GM19324 (cell line): ENCODE data around the gene RIPK3.
A peak's percentile ranks its signal among the peaks of the same experiment; 100 is the strongest.
"Not testable (repeated sequence)": the region's sequence is repeated elsewhere in the genome, so short reads cannot be mapped to it uniquely, and the experiment has no call there.

Source experiments
- ATAC-seq: cut with Tn5 transposase; IDR thresholded peaks from one replicate; pipeline ENCODE4 v1.9.1; 2021; ENCODE audit warnings: mild to moderate bottlenecking, moderate library complexity; ENCODE audit not compliant: unreplicated experiment, low FRiP score

RIPK3 gene

DNA sequence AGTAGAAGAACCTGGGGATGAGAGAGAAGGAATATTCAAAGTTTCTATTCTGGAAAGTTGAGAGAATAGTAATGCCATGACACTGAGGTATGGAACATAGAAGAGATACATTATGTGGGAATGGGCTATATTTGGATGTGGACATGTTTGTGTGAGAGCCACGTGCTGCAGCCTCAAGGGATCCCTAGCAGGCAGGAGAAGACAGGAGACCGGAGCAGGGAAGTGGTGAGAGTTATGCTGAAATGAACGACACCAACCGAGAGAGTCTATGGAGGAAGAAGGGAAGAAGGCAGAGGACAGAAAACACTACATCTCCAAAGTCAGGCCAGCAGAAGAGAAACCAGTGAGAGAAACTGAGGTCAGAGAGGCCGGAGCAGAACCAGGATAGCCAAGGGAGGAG, 10.0 kb upstream of the RIPK3 start:
- no peak for ATAC-seq

GRCh38 chr14:24348186-24348585, 8.4 kb upstream of the RIPK3 start:
- no peak for ATAC-seq

DNA sequence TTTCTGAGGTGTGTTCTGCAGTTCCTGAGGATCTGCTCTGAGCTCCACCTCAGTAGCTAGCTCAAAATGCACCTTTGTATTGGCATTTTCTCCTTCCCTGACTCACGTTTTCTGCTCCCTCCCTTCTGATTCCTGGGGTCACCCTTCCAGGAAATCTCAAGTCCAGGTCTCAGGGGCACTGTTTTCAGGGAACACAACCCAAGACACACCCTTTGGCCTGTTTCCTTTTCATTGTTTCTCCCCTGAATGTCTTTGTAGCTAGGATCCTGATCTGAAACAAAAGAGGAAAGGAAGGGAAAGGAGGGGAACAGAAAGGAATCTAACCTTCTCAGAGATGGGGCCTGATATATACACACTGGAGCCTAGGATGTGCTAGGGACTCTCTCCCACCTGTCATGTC, 7.3 kb upstream of the RIPK3 start:
- no peak for ATAC-seq

DNA sequence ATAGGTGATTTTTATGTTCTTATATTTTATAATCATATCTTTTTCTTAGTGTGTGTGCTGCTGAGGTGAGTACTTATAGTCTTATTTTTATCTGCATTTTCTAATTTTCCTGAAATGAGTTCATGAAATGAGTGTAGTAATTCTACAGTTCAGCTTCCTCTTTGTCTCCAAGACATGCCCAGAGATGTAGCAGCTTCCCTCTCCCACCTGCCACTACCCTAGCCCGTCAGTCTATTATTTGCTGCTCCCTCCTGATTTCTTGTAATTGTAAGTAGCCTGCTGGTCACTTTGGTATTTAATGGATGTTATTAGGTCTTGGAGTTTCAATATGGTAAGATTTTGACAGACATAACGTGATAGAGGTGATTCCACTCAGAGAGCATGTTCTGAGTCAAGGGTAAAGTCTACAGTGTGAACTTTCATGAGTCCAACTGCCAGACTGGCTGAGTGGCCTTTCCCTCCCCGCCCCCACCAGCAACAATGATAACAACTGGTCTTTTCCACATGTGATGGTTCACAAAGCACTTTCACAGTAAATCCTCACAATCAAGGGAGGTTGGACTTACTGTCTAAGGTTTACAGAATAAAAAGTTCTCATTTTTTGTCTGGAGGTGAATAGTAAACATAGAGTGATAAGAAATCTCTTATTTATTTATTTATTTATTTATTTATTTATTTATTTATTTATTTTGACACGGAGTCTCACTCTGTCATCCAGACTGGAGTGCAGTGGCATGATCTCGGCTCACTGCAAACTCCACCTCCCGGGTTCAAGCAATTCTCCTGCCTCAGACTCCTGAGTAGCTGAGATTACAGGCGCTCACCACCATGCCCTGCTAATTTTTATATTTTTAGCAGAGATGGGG, 4.2 kb upstream of the RIPK3 start:
- ATAC-seq = no peak

DNA sequence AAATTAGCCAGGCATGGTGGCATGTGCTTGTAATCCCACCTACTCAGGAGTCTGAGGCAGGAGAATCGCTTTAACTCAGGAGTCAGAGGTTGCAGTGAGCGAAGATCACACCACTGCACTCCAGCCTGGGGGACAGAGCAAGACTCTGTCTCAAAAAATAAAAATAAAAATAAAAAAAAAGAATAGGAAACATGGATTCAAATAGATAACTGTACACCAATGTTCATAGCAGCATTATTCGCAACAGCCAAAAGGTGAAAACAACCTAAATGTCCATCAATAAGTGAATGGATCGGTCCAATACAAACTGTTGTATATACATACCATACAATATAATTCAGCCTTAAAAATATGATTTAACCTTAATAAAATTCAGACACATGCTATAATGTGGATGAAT, 3.1 kb upstream of the RIPK3 start:
- no peak for ATAC-seq

DNA sequence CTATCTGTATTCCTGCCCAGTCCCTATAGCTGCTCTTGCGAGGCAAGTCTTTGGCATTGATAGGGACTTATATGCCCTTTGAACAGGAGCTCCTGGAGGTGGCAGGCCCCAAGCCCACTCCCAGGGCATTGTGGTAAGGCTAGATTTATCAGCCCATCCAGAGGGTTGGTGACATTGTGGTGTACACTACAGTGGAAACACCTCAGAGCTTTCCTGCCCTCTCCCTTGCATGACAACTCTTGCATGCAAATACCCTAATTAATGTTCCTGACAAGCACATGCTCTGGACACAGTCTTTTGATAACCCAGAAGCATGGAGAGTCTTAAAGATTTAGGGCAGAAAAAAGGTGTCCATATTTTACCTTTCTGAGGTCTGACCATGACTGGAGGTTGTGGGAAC, 815 bp upstream of the RIPK3 start:
- no peak for ATAC-seq

GRCh38 chr14:24338843-24339242, 948 bp downstream of the RIPK3 start:
- no peak for ATAC-seq

DNA sequence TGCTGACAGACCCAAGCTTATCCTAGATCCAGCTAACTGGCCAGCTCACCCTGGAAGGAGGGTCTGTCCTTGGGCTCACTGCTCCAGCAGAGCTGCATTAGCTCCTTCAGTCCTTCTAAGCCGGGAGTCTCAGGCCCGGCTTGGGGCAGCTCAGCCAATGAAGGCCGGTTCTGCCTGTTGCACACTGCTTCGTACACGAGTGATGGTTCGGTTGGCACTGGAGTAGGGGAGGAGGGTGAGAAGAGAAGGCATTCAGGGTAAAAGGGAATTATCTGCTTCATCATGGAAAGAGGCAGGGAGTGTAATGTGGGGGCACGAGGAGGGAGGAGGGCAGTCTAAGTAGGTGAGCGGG, 2.0 kb downstream of the RIPK3 start:
- ATAC-seq = no peak

DNA sequence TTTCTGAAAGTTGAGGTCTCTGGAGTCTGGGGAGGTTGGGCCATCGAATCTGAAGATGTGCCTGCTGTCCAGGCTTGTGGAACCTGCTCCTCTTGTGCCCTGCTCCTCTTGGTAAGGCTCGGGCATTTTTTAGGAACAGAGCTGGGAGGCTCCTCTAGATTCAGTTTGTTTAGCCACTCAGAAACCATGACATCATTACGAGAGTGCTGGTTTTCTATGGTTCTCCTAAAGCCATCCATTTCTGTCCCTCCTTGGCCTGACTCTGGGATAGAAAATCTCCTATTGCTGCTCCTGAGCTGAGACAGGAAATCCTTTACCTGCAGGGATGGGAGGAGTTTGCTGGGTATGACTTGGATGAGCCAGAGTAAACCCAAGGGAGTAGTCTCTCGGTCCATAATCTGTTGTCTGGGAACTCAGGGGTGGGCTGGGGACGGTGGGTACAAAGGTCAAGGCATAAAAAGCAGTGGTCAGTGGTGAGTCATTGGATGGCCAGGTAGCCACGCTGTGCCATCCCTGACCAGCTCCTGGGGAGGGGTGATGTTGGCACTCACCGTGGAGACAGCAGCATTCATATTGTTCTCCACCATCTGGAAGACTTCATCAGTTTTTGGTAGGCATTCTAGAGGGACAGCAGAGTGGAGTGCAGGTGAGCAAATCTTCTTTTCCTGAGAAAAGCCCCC, 2.5 kb downstream of the RIPK3 start:
- no peak for ATAC-seq

GRCh38 chr14:24335461-24336171, 4.2 kb downstream of the RIPK3 start:
- ATAC-seq = no peak

DNA sequence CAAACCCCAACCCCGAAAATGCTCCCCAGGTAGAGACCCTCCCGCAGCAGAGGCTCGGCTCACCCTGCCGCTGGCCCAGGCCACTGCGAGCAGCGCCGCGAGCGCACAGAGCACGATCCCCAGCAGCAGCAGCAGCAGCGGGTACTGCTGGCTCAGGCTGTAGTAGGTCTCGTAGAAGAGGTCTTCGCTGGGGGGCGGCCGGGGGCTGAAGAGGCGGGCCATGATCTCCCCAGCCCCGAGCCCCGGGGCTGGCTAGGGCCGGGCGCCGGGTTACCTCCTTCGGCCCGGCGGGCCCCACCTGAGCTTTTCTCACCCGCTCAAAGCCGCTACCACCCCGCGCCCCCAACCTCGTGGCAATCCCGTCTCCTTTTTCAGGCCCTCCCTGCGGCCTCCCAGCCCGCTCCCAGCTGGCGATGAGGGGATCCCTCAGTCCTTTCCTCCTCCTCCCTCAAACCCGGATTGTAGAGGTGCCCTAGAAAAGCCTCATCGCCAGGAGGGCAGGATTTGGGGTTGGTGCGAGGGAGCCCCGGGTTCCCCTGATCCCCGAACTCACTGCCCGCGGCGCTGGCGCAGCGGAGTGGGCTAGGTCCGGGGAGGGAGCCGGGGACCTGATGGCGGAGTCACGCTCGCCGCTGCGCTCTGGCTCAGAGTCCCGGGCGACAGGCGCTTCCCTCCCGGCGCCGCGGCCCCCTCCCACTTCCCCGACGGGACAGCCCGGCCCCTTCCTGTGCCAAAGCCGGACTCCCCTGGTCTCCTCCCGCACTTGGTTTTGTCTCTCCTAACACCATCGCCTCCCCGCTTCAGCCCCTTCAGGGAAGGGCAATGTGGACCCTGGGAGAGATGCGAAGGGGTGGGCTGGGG, 5.1 kb downstream of the RIPK3 start, which contains the start of gene ADCY4:
Gene ADCY4, minus strand, starts transcription at position 641 of the 861 bp plus-strand sequence. Its CDS starts 419 bp downstream, at position 222.
- ATAC-seq = no peak

GRCh38 chr14:24332268-24332993, 7.4 kb downstream of the RIPK3 start:
- peak; percentile 86 for ATAC-seq

DNA sequence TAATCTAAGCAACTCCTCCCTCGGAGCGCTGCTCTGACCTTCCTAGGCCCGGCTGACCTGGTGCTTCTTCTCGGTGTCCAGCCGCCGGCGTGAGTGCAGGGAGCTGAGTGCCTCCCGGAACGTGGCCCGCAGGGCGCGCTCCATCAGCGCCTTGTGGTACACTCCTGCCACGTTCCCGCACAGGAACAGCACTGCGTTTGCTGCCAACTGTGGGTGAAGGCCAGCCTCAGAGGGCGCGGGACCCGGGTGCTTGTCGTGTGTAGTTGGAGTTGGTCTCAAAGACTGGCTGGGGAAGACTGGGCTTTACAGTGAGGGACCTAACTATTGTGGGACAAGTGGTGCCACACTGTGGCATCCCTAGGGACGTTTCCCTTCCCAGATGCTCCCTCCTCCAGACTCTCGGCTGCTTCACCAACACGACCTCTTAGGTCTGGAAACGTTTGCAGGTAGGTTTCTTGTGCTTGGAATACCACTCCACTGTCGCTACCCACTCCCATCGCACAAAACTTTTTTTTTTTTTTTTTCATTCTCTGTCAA, 8.0 kb downstream of the RIPK3 start:
- no peak for ATAC-seq

DNA sequence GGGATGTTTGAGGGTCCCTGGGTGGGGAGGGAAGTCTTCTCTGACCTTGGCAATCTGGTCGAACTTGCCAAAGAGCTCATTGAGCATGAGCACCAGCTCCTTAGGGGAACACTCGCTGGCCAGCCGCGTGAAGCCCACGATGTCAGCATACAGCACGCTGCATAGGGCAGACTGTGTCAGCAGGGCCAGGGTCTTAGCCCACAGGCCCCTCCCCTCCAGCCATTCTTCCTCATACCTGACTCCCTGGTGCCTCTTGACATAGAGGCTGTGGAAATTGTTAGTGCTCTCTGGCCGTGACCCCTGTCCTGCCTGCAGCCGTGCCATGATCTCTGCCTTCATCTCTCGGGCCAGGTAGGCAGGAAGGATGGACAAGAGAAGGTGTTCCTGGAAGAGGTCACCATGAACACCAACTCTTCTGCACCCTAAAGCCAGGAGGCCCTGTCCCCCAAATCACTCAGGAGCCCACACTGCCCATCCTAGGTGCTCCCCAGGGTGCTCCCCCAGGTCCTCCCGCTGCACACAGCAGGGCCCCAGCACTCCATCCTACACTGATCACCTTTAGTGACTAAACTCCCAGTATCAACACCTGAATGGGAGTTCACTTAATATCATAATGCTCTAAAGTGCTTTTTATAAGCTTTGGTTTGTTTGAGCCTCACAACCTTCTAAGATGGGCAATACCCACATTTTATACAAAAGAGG, 8.7 kb downstream of the RIPK3 start:
- ATAC-seq = no peak

DNA sequence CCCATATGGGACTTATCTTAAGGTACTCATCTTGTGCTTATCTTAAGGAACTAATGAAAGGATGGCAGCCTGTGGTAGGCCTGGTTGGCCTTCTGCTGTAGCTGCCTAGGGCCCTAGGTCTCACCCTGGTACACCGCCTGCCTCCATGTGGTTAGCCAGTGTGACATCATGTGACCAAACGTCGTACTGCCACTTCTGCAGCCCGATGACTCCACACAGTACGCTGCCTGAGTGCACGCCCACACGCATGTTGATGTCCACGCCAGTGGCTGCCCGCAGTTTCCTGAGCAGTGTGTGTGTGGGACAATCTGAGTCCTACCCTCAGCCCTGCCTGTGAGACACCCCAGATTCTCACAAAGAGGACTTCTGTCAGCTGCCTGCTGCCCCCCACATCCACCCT, 10.1 kb downstream of the RIPK3 start:
- no peak for ATAC-seq

- ATAC-seq = no peak
Observed at GRCh38 chr14:24329073-24329663, 10.6 kb downstream of the RIPK3 start.

- not testable (repeated sequence) for ATAC-seq
Observed at GRCh38 chr14:24327914-24328313, 11.9 kb downstream of the RIPK3 start.

DNA sequence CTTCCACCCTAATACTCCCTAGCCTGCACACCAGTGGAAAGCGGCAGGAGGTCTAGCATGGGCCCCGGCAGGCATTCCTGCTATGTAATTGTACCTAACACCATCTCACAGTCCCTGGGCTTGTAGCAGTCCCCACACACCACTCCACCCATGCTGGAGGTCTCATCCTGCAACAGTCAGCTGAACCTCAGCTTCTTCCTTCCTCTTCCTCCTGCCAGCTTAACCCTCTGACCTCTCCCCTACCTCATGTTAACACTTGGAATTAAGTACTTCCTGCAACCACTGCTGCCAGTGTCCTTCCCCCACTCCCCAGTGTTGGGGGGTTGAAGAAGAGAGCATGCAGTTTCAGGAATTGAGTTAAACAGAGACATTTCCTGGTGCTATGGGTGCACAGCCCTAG, 12.5 kb downstream of the RIPK3 start:
- ATAC-seq = no peak

- ATAC-seq = no peak
Observed at GRCh38 chr14:24325963-24326362, 13.8 kb downstream of the RIPK3 start.
